Cardiac muscle cell (in vitro differentiated cells and primary cell): ENCODE measurements around the gene CD47. TPM values are rescaled to one million over a fixed set of nuclear protein-coding genes. Genes with fewer than 3 reads are reported as not detected.

Source experiments
- DNase-seq, 2 donors: peaks; one replicate each; pipeline versions ENCODE4 v3.0.0 to v3.0.0-alpha.2; 2010 to 2017; ENCODE audit warnings: low read depth in 1 of 2, low spot score in 1 of 2
- H3K27ac ChIP-seq: fragments of 200-600 bp; sonication (generic); 2 replicates; pipeline ENCODE4 v1.5.1; 2016
- H3K27me3 ChIP-seq: fragments of 200-600 bp; sonication (generic); 2 replicates; pipeline ENCODE4 v1.6.0; 2016; ENCODE audit warnings: control low read depth
- H3K36me3 ChIP-seq: fragments of 200-600 bp; sonication (generic); 2 replicates; pipeline ENCODE4 v1.5.1; 2016; ENCODE audit warnings: control low read depth
- H3K4me1 ChIP-seq: fragments of 200-600 bp; sonication (generic); 2 replicates; pipeline ENCODE4 v1.8.1; 2017; ENCODE audit warnings: low read depth, mild to moderate bottlenecking, mixed run types
- H3K4me3 ChIP-seq: fragments of 200-600 bp; sonication (generic); 2 replicates; pipeline ENCODE4 v1.5.1; 2016; ENCODE audit warnings: mild to moderate bottlenecking
- H3K9me3 ChIP-seq: fragments of 200-600 bp; sonication (generic); 2 replicates; pipeline ENCODE4 v1.5.1; 2017; ENCODE audit warnings: low read depth, mild to moderate bottlenecking, control low read depth
- CTCF ChIP-seq: IDR thresholded peaks from 2 replicates; pipeline ENCODE4 v1.5.1; 2012; ENCODE audit warnings: low read depth, mild to moderate bottlenecking, low read length
- polyA plus RNA-seq: library from polyadenylated mRNA; unstranded; fragments of >200 nt; fragmentation: Nextera tagmentation; extraction: Ambion mirVana; gene quantifications from 2 replicates; pipeline ENCODE4 v1.2.1, GENCODE V29; 2016
- total RNA-seq: library from RNA; depleted of rRNA; stranded (reverse); fragments of >200 nt; gene quantifications from 2 replicates; pipeline ENCODE4 v1.2.3, GENCODE V29; 2016

CD47 gene
- total and polyA plus RNA-seq, 2 experiments from 2014 or later: 33.2 to 34.9 TPM

DNA sequence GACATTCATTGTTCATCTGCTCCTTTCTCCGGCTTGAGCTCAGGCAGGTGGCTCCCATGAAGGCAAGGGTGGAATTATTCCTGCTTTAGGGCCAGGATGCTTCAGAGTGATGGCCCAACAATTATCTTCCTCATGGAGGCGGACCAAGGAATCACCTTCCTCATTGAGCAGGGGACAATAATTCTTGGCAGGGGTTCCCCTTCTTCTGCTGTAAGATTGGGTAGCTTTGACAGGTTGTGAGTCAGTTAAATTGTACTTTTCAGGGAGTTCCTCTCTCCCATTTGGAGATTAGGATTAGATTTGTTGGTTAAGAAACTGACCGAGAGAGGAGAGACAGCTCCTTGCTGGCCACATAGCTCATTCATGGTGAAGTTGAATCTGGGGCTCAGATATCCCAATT is 31.4 kb upstream of the CD47 start:
- Histone ChIP-seq H3K36me3 (no peaks in the 10 kb centered on the region), H3K4me3 (no peak overlapping the region), H3K27ac (no peak overlapping the region), H3K9me3 (no peaks in the 10 kb centered on the region), H3K4me1 (peaks cover 8% of the 10 kb centered on the region), H3K27me3 (no peaks in the 10 kb centered on the region)
- DNase-seq: no peak
- no peak for TF ChIP-seq CTCF

DNA sequence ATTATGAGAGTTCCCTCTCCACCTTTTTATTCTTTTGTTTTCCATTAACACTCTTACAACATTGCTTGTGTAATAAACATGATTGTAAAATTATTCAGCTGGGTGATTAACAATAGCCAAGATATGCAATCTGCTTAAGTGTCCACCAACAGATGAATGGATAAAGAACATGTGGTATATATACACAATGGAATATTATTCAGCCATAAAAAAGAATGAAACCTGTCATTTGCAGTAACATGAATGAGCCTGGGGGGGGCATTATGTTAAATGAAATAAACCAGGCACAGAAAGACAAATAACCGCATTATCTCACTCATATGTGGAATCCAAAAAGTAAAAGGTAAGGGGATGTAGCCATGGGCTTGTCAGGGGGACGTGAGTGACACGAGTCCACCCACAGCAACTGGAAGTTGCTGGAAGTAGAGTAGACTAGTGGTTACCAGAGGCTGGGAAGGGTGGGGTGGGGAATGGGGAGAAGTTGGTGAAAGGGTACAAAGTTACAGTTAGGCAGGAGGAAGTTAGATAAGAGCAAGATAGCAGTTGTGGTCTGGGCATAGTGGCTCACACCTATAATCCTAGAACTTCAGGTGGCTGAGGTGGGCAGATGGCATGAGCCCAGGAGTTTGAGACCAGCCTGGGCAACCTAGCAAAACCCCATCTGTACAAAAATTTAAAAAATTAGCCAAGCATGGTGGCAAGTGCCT is 28.7 kb upstream of the CD47 start:
- Histone ChIP-seq H3K27me3 (no peaks in the 10 kb centered on the region), H3K27ac (no peak overlapping the region), H3K4me1 (peaks cover 9% of the 10 kb centered on the region), H3K36me3 (no peaks in the 10 kb centered on the region), H3K9me3 (no peaks in the 10 kb centered on the region), H3K4me3 (no peak overlapping the region)
- no peak for TF ChIP-seq CTCF
- DNase-seq: no peak

DNA sequence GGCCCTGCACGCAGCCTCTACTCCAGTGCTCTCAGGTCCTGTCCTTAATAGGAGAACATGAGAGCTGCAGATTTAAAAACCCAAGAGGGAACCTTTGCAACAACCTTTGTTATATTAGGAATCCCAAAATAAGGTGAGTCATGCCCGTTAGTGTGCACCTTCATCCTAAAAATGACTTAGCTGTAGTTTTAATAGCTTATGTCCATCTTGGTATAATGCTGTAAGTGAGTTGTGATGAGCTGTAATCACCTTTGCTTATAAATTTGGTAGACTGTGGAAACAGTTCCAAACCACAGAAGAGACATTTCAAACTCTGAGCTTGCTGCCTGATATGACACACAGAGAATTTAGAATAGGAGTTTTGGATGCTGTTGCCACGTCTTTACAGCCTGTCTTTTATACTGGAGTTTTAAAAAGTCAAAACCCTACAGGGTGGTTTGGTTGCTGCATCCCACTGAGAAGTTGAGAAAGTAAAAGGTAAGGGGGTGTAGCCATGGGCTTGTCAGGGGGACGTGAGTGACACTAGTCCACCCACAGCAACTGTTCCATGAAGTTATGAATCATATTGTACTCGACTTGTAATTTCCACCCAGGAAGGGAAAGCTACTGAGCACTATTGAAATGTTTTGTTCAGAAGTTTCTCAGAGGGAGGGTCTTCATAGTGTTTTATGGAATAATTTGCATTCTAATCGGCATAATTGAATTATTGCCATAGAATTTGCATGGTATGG is 27.4 kb upstream of the CD47 start:
- peaks cover 4% of the 10 kb centered on the region for H3K4me1 ChIP-seq
- no peak for DNase-seq
- H3K27ac ChIP-seq: no peak overlapping the region
- no peak overlapping the region for H3K4me3 ChIP-seq
- no peak for TF ChIP-seq CTCF
- no peaks in the 10 kb centered on the region for H3K9me3 ChIP-seq
- H3K36me3 ChIP-seq: no peaks in the 10 kb centered on the region
- H3K27me3 ChIP-seq: no peaks in the 10 kb centered on the region

- Histone ChIP-seq H3K4me1 (peaks cover 4% of the 10 kb centered on the region), H3K36me3 (no peaks in the 10 kb centered on the region), H3K27ac (no peak overlapping the region), H3K27me3 (no peaks in the 10 kb centered on the region), H3K4me3 (no peak overlapping the region), H3K9me3 (no peaks in the 10 kb centered on the region)
- DNase-seq: peak in 1 of 2 donors; percentile 6
- TF ChIP-seq CTCF: no peak
Measured at GRCh38 chr3:108117241-108117775, 26.5 kb upstream of the CD47 start.

- peaks cover 4% of the 10 kb centered on the region for H3K4me1 ChIP-seq
- no peak overlapping the region for H3K4me3 ChIP-seq
- H3K27ac ChIP-seq: no peak overlapping the region
- no peak for TF ChIP-seq CTCF
- H3K27me3 ChIP-seq: no peaks in the 10 kb centered on the region
- no peak for DNase-seq
- H3K36me3 ChIP-seq: no peaks in the 10 kb centered on the region
- H3K9me3 ChIP-seq: no peaks in the 10 kb centered on the region
Measured at GRCh38 chr3:108114423-108115065, 23.7 kb upstream of the CD47 start.
